HAP-1 (cell line): ENCODE results near the gene TBC1D7.
"Not testable (repeated sequence)": the region's sequence is repeated elsewhere in the genome, so short reads cannot be mapped to it uniquely, and the experiment has no call there.

ENCODE experiments used
- DNase-seq, 2 experiments: peaks; one replicate each; pipeline ENCODE4 v3.0.0-alpha.2; 2016 to 2020; ENCODE audit warnings: low spot score in 2 of 2
- H3K27me3 ChIP-seq: fragments of 250-450 bp; sonication (Bioruptor Pico); 2 replicates; pipeline ENCODE4 v1.5.1; 2020; ENCODE audit warnings: low read depth, mild to moderate bottlenecking, moderate library complexity
- H3K36me3 ChIP-seq: fragments of 250-450 bp; sonication (Bioruptor Pico); replicated peaks from 2 replicates; pipeline ENCODE4 v1.5.1; 2020; ENCODE audit warnings: mild to moderate bottlenecking
- H3K4me1 ChIP-seq: fragments of 250-450 bp; sonication (Bioruptor Pico); 2 replicates; pipeline ENCODE4 v1.5.1; 2020; ENCODE audit warnings: mild to moderate bottlenecking
- H3K4me3 ChIP-seq: fragments of 250-450 bp; sonication (Bioruptor Pico); 2 replicates; pipeline ENCODE4 v1.5.1; 2020; ENCODE audit warnings: mild to moderate bottlenecking, moderate library complexity
- H3K9me3 ChIP-seq: fragments of 250-450 bp; sonication (Bioruptor Pico); 2 replicates; pipeline ENCODE4 v1.5.1; 2020; ENCODE audit warnings: mild to moderate bottlenecking, moderate library complexity
- in situ Hi-C: fragments of 300-500 bp; cut with MboI; formaldehyde crosslinking; loops from 3 replicates; pipeline ENCODE4 v1.14.3; 2020; ENCODE audit warnings: low sequenced_read_pairs, inconsistent platforms, mixed read lengths

TBC1D7 gene

GRCh38 chr6:13326031-13326586 lies 2.2 kb downstream of the TBC1D7 start:
- H3K4me3 ChIP-seq, H3K27me3 ChIP-seq, DNase-seq, H3K9me3 ChIP-seq: not testable (repeated sequence)
- in situ Hi-C loops = loop anchor here (25.0 kb wide), 2 partner anchors 261 to 736 kb away; no protein-coding TSS in a partner anchor
- Histone ChIP-seq H3K4me1 (peaks cover 10% of the 10 kb centered on the region), H3K36me3 (peaks cover 14% of the 10 kb centered on the region)

DNA sequence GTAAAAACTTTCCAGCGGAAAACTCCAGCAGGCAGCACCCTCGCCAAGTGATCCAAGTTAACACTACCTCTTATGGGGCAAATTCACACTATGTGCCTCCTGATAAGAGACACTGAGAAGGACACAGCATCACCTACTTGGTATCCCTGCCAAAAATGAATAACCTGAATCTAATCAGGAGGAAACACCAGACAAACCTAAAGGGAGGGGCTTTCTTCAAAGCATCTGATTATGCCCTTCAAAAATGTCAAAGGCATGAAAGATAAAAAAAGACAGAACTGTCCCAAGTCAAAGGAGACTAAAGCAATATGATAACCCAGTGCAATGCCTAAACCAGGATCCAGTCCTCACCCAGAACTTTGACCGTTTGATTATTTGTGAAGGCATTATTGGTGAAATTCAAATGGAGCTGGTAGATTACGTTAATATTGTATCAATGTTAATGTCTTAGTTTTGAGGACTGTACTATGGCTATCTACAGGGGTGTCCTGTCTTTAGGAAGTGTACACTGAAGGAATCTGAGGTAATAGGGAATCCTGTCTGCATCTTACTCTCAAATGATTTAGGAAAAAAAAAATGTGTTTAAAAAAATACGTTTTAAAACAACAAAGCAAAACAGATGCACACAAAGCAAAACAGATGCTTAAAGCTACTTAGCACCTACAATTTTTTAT lies 8.3 kb downstream of the TBC1D7 start:
- H3K9me3 ChIP-seq = no peaks in the 10 kb centered on the region
- H3K4me1 ChIP-seq = no peaks in the 10 kb centered on the region
- no peak for DNase-seq
- H3K36me3 ChIP-seq = peaks cover 34% of the 10 kb centered on the region
- no peak overlapping the region for H3K4me3 ChIP-seq
- no peaks in the 10 kb centered on the region for H3K27me3 ChIP-seq
- in situ Hi-C loops = no loop called here

DNA sequence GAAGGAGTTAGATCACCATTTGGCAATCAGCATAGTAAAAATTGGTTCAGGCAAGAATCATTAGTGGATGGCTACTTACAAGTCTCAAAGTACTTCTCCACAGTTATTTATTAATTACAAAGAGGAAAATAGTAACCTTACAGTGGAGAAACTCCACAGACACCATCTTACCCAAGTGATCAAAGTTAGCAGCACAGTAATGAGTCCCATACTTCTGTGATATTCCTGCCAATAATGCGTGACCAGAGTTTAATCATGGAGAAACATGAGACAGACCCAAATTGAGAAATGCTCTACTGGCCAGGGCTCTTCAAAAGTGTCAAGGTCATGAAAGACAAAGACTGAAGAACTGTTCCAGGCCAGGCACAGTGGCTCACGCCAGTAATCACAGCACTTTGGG lies 9.5 kb downstream of the TBC1D7 start:
- in situ Hi-C loops = no loop called here
- H3K9me3 ChIP-seq = no peaks in the 10 kb centered on the region

GRCh38 chr6:13315896-13316295 lies 12.4 kb downstream of the TBC1D7 start:
- in situ Hi-C loops = no loop called here

More for the DNA sequence above, 9.5 kb downstream of the TBC1D7 start:
- Histone ChIP-seq H3K4me1 (no peaks in the 10 kb centered on the region), H3K4me3 (no peak overlapping the region), H3K27me3 (no peaks in the 10 kb centered on the region), H3K36me3 (peaks cover 37% of the 10 kb centered on the region)
- DNase-seq = no peak

GRCh38 chr6:13314806-13315205 lies 13.5 kb downstream of the TBC1D7 start:
- H3K36me3 ChIP-seq = peaks cover 21% of the 10 kb centered on the region
- in situ Hi-C loops = no loop called here
- H3K27me3 ChIP-seq = no peaks in the 10 kb centered on the region
- H3K9me3 ChIP-seq = no peaks in the 10 kb centered on the region
- H3K4me3 ChIP-seq = no peak overlapping the region
- DNase-seq = no peak
- no peaks in the 10 kb centered on the region for H3K4me1 ChIP-seq

More at GRCh38 chr6:13315896-13316295, 12.4 kb downstream of the TBC1D7 start:
- DNase-seq = no peak
- no peaks in the 10 kb centered on the region for H3K4me1 ChIP-seq
- no peaks in the 10 kb centered on the region for H3K9me3 ChIP-seq
- H3K4me3 ChIP-seq = no peak overlapping the region
- no peaks in the 10 kb centered on the region for H3K27me3 ChIP-seq
- peaks cover 32% of the 10 kb centered on the region for H3K36me3 ChIP-seq

GRCh38 chr6:13311155-13311554 lies 17.2 kb downstream of the TBC1D7 start:
- H3K4me1 ChIP-seq = no peaks in the 10 kb centered on the region
- H3K27me3 ChIP-seq = no peaks in the 10 kb centered on the region
- in situ Hi-C loops = no loop called here
- DNase-seq = no peak
- H3K9me3 ChIP-seq = no peaks in the 10 kb centered on the region
- H3K4me3 ChIP-seq = no peak overlapping the region
- peaks cover 26% of the 10 kb centered on the region for H3K36me3 ChIP-seq

GRCh38 chr6:13308332-13308731 lies 20.0 kb downstream of the TBC1D7 start:
- peaks cover 16% of the 10 kb centered on the region for H3K4me1 ChIP-seq
- no peak overlapping the region for H3K4me3 ChIP-seq
- in situ Hi-C loops = no loop called here

DNA sequence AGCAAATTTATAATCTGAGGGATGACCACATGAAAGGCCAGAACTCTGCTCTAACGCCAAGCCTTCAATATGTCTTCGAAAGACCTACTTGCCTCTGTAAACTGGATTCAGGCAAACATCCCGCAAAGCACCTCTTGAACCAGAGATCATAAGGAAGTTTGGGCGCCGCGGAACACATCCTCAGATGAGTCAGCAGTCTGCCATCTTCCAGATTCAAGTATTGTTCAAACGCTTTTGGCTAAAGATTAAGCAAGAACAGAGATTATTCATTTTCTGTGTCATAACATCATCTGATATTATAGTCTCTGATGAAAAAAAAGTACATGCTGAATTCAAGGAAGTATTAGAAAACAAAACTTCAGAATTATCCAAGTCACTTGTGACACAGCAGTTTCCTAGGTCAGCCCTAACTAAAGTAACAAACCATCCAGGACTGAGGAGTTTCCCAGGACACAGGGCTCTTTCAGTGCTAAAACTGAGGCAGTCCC lies 20.8 kb downstream of the TBC1D7 start:
- in situ Hi-C loops = no loop called here

More at GRCh38 chr6:13308332-13308731, 20.0 kb downstream of the TBC1D7 start:
- H3K9me3 ChIP-seq = no peaks in the 10 kb centered on the region
- no peaks in the 10 kb centered on the region for H3K27me3 ChIP-seq
- H3K36me3 ChIP-seq = peaks cover 19% of the 10 kb centered on the region
- DNase-seq = no peak

GRCh38 chr6:13305791-13306190 lies 22.5 kb downstream of the TBC1D7 start:
- Histone ChIP-seq H3K4me1 (peaks cover 16% of the 10 kb centered on the region), H3K9me3 (no peaks in the 10 kb centered on the region), H3K27me3 (no peaks in the 10 kb centered on the region), H3K36me3 (peaks cover 17% of the 10 kb centered on the region), H3K4me3 (no peak overlapping the region)
- DNase-seq = no peak
- in situ Hi-C loops = no loop called here

More for the DNA sequence above, 20.8 kb downstream of the TBC1D7 start:
- H3K27me3 ChIP-seq = no peaks in the 10 kb centered on the region
- peaks cover 16% of the 10 kb centered on the region for H3K4me1 ChIP-seq
- peaks cover 17% of the 10 kb centered on the region for H3K36me3 ChIP-seq
- DNase-seq = no peak
- H3K9me3 ChIP-seq = no peaks in the 10 kb centered on the region
- H3K4me3 ChIP-seq = no peak overlapping the region

GRCh38 chr6:13305288-13305687 lies 23.0 kb downstream of the TBC1D7 start:
- H3K4me1 ChIP-seq = peaks cover 16% of the 10 kb centered on the region
- H3K36me3 ChIP-seq = peaks cover 17% of the 10 kb centered on the region
- no peak for DNase-seq
- H3K4me3 ChIP-seq = no peak overlapping the region
- in situ Hi-C loops = no loop called here
- no peaks in the 10 kb centered on the region for H3K27me3 ChIP-seq
- H3K9me3 ChIP-seq = no peaks in the 10 kb centered on the region

DNA sequence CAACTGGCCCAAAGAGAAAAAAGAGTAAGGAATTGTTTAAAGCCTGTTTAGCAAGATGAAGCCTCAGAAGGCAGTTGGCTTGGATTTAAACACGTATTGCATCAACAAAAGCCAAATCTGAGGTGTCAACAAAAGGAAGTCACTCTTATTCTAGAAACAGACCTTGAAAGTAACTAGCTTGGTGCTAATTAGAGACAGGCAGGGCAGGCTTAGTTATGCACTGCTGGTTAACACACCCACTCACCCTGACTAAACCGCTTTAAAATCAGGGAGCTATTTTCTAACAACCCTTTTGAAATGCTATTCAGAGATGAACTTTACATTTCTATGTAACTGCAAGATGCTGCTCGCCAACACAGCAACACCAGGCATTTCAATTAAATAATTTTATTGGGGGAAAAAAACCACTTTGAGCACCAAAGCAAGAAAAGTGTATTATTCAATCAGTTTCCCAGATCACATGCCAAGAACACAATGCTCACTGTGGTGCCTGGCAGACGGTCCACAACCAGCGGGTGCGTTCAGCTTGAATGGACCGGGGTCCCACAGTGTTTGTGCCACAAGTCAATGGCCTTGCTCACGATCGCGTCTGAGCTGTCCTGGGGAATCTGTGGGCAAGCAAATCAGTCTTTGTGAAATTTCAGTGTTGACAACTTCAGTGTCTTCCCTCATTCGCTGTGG lies 23.6 kb downstream of the TBC1D7 start:
- H3K27me3 ChIP-seq = no peaks in the 10 kb centered on the region
- in situ Hi-C loops = no loop called here
- H3K36me3 ChIP-seq = peaks cover 17% of the 10 kb centered on the region
- H3K4me3 ChIP-seq = no peak overlapping the region
- DNase-seq = peak; percentile 40 to 56
- no peaks in the 10 kb centered on the region for H3K9me3 ChIP-seq
- H3K4me1 ChIP-seq = peaks cover 16% of the 10 kb centered on the region

GRCh38 chr6:13304101-13304500 lies 24.2 kb downstream of the TBC1D7 start:
- Histone ChIP-seq H3K4me3 (no peak overlapping the region), H3K36me3 (peaks cover 16% of the 10 kb centered on the region), H3K4me1 (peaks cover 16% of the 10 kb centered on the region)

DNA sequence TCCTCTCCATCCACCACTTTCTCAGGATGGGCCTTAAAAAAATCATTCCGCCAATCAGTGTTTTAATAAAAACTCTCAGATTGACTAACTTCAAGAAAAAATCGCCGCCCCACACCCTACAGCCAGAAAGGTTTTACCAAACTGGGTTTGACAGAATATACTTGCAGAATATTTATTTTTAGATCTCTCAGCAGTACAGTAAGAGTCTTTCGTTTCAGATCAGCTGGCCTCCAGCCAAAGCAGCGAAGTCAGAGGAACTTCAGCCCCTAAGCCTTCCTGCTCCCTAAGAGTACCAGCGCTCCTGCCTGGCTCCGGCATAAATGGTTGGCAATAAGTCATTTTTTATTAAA lies 24.7 kb downstream of the TBC1D7 start:
- in situ Hi-C loops = no loop called here
- peaks cover 16% of the 10 kb centered on the region for H3K4me1 ChIP-seq
- H3K9me3 ChIP-seq = no peaks in the 10 kb centered on the region
- DNase-seq = no peak
- H3K27me3 ChIP-seq = no peaks in the 10 kb centered on the region
- H3K4me3 ChIP-seq = no peak overlapping the region
- H3K36me3 ChIP-seq = peaks cover 11% of the 10 kb centered on the region

More at GRCh38 chr6:13304101-13304500, 24.2 kb downstream of the TBC1D7 start:
- H3K27me3 ChIP-seq = no peaks in the 10 kb centered on the region
- no peak for DNase-seq
- H3K9me3 ChIP-seq = no peaks in the 10 kb centered on the region
- in situ Hi-C loops = no loop called here
